Neural cell (in vitro differentiated cells): Measurements from ENCODE around the gene HOXD1. TPM values are rescaled to one million over a fixed set of nuclear protein-coding genes. Genes with fewer than 3 reads are reported as not detected.

Experiments used
- H2AFZ ChIP-seq: fragments of 200-600, 300-800 bp; sonication (generic), shearing (Covaris generic); 2 replicates; pipeline ENCODE4 v1.6.0; 2014; ENCODE audit warnings: low read depth, mild to moderate bottlenecking, antibody characterized with exemption, low read length, moderate library complexity
- H3F3A ChIP-seq: fragments of 200-600 bp; shearing (Covaris generic); 2 replicates; pipeline ENCODE4 v1.6.1; 2016; ENCODE audit warnings: mild to moderate bottlenecking, moderate library complexity, mixed read lengths, antibody characterized with exemption, low read length; ENCODE audit not compliant: insufficient read depth, poor library complexity, severe bottlenecking
- H3K27ac ChIP-seq: fragments of 200-600, 300-800 bp; sonication (generic), shearing (Covaris generic); 2 replicates; pipeline ENCODE4 v1.5.1; 2014; ENCODE audit warnings: mild to moderate bottlenecking, low read length, moderate library complexity
- H3K27me3 ChIP-seq: fragments of 300-800, 200-600 bp; sonication (generic), shearing (Covaris generic); 2 replicates; pipeline ENCODE4 v1.6.0; 2014; ENCODE audit warnings: mild to moderate bottlenecking, low read depth, low read length, moderate library complexity; ENCODE audit not compliant: insufficient read depth
- H3K36me3 ChIP-seq: fragments of 300-800, 200-600 bp; sonication (generic), shearing (Covaris generic); 2 replicates; pipeline ENCODE4 v1.5.1; 2014; ENCODE audit warnings: mild to moderate bottlenecking, antibody characterized with exemption, low read length, moderate library complexity; ENCODE audit not compliant: insufficient read depth
- H3K4me2 ChIP-seq: fragments of 300-800, 200-600 bp; sonication (generic), shearing (Covaris generic); 2 replicates; pipeline ENCODE4 v1.6.0; 2014; ENCODE audit warnings: mild to moderate bottlenecking, low read length
- H3K4me3 ChIP-seq: fragments of 300-800, 200-600 bp; sonication (generic), shearing (Covaris generic); 2 replicates; pipeline ENCODE4 v1.5.1; 2014; ENCODE audit warnings: mild to moderate bottlenecking, low read length, moderate library complexity
- H3K79me2 ChIP-seq: fragments of 200-600 bp; shearing (Covaris generic); replicated peaks from 2 replicates; pipeline ENCODE4 v1.6.0; 2014; ENCODE audit warnings: mild to moderate bottlenecking, low read length, moderate library complexity; ENCODE audit not compliant: insufficient read depth
- H3K9ac ChIP-seq: fragments of 300-800, 200-600 bp; sonication (generic), shearing (Covaris generic); 2 replicates; pipeline ENCODE4 v1.6.1; 2016; ENCODE audit warnings: mild to moderate bottlenecking, low read length, mixed read lengths
- H3K9me2 ChIP-seq: fragments of 200-600 bp; shearing (Covaris generic); 2 replicates; pipeline ENCODE4 v1.6.1; 2016; ENCODE audit warnings: mild to moderate bottlenecking, low read length, mixed read lengths; ENCODE audit not compliant: insufficient read depth
- H3K9me3 ChIP-seq: fragments of 200-600, 300-800 bp; sonication (generic), shearing (Covaris generic); 2 replicates; pipeline ENCODE4 v1.6.1; 2016; ENCODE audit warnings: mild to moderate bottlenecking, mixed run types, low read length, moderate library complexity, mixed read lengths
- H4K20me1 ChIP-seq: fragments of 200-600 bp; shearing (Covaris generic); 2 replicates; pipeline ENCODE4 v1.6.1; 2016; ENCODE audit warnings: mild to moderate bottlenecking, mixed run types; ENCODE audit not compliant: insufficient read depth
- EP300 ChIP-seq: fragments of 450-650 bp; conservative IDR thresholded peaks from 2 replicates; pipeline ENCODE4 v1.6.1; 2014; ENCODE audit warnings: antibody characterized with exemption, mild to moderate bottlenecking, moderate library complexity; ENCODE audit not compliant: poor library complexity, severe bottlenecking
- EZH2 ChIP-seq: fragments of 200-600, 300-800 bp; shearing (Covaris generic), sonication (generic); IDR thresholded peaks from 2 replicates; pipeline ENCODE4 v1.6.1; 2014; ENCODE audit warnings: antibody characterized with exemption, low read length, borderline replicate concordance, mild to moderate bottlenecking; ENCODE audit not compliant: insufficient read depth, poor library complexity, severe bottlenecking
- MXI1 ChIP-seq: fragments of 450-650 bp; conservative IDR thresholded peaks from 2 replicates; pipeline ENCODE4 v1.6.1; 2014; ENCODE audit warnings: antibody characterized with exemption, mild to moderate bottlenecking; ENCODE audit not compliant: poor library complexity, severe bottlenecking
- POLR2AphosphoS5 ChIP-seq: IDR thresholded peaks from 2 replicates; pipeline ENCODE4 v1.6.1; 2012
- RAD21 ChIP-seq: fragments of 450-650 bp; conservative IDR thresholded peaks from 2 replicates; pipeline ENCODE4 v1.6.1; 2014; ENCODE audit warnings: antibody characterized with exemption, mild to moderate bottlenecking, moderate library complexity
- SMC3 ChIP-seq: fragments of 450-650 bp; conservative IDR thresholded peaks from 2 replicates; pipeline ENCODE4 v1.6.1; 2014; ENCODE audit warnings: antibody characterized with exemption, mild to moderate bottlenecking, moderate library complexity; ENCODE audit not compliant: poor library complexity
- TAF1 ChIP-seq: IDR thresholded peaks from 2 replicates; pipeline ENCODE4 v1.6.1; 2012; ENCODE audit warnings: low read depth
- polyA plus RNA-seq: library from polyadenylated mRNA; depleted of rRNA; stranded (reverse); fragments of >200 nt; gene quantifications from 2 replicates; pipeline ENCODE4 v1.2.3, GENCODE V29; 2014
- TF ChIP-seq, protein P1 (sequence below): fragments of 450-650 bp; IDR thresholded peaks from 2 replicates; pipeline ENCODE4 v1.5.1; 2014; ENCODE audit warnings: antibody characterized with exemption, mild to moderate bottlenecking, moderate library complexity; ENCODE audit not compliant: poor library complexity, severe bottlenecking
- TF ChIP-seq, protein P2 (sequence below): IDR thresholded peaks from 2 replicates; pipeline ENCODE4 v1.6.1; 2012; ENCODE audit warnings: borderline replicate concordance

HOXD1 gene
- polyA plus RNA-seq, 1 donor from 2014 or later, result not detected

DNA sequence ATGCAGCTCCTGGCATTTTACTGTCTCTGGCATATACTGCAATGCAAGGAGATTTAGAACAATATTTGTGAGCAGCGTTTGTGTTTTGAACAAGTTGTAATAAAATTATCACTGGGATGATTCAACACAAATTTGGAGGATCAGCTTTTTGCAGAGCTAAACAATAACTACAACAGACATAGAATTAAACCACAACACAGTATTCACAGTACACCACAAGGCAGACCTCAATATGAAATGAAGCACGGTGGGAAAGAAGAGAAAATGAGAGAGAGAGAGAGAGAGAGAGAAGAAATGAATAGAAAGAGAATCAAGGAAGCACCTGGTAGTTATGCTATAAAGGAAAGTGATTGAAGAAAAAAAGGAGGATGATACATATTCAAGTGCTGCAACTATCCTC, 39.4 kb downstream of the HOXD1 start:
- no peaks in the 10 kb centered on the region for H3K9me2 ChIP-seq
- no peak overlapping the region for H3K27ac ChIP-seq
- H3K9ac ChIP-seq, result no peak overlapping the region
- no peaks in the 10 kb centered on the region for H3K36me3 ChIP-seq
- TF ChIP-seq SMC3 (no peak), EZH2 (no peak), TAF1 (no peak)
- H3K79me2 ChIP-seq, result no peaks in the 10 kb centered on the region
- H3K27me3 ChIP-seq, result no peaks in the 10 kb centered on the region
- no peak overlapping the region for H3K4me2 ChIP-seq
- no peaks in the 10 kb centered on the region for H4K20me1 ChIP-seq
- H3K9me3 ChIP-seq, result no peaks in the 10 kb centered on the region
- no peak overlapping the region for H2AFZ ChIP-seq
- H3K4me3 ChIP-seq, result no peak overlapping the region
- H3F3A ChIP-seq, result no peaks in the 10 kb centered on the region

DNA sequence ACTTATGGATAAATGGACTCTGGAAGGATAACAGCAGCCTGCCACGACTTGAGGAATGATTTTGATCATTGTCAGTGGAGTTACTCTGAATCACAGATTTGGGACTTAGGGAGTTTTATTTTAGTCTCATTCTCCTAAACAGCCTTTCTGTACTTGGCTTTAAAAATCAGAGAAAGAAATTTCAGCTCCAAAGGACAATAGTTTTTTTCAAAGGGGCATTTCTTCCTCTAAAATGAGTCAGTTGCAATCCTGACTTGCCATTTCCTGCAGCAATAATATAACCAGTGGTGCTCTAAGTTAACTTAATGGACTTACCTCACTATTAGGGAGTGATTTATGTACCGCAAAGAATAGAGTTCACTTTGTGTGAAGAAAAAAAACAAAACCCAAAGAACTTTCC, 45.7 kb downstream of the HOXD1 start:
- TF ChIP-seq EP300, result no peak
- TF ChIP-seq TAF1, result no peak
- TF ChIP-seq, protein P1, sequence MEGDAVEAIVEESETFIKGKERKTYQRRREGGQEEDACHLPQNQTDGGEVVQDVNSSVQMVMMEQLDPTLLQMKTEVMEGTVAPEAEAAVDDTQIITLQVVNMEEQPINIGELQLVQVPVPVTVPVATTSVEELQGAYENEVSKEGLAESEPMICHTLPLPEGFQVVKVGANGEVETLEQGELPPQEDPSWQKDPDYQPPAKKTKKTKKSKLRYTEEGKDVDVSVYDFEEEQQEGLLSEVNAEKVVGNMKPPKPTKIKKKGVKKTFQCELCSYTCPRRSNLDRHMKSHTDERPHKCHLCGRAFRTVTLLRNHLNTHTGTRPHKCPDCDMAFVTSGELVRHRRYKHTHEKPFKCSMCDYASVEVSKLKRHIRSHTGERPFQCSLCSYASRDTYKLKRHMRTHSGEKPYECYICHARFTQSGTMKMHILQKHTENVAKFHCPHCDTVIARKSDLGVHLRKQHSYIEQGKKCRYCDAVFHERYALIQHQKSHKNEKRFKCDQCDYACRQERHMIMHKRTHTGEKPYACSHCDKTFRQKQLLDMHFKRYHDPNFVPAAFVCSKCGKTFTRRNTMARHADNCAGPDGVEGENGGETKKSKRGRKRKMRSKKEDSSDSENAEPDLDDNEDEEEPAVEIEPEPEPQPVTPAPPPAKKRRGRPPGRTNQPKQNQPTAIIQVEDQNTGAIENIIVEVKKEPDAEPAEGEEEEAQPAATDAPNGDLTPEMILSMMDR, result no peak
- no peak for TF ChIP-seq RAD21
- no peak for TF ChIP-seq MXI1
- TF ChIP-seq POLR2AphosphoS5, result no peak
- TF ChIP-seq, protein P2, sequence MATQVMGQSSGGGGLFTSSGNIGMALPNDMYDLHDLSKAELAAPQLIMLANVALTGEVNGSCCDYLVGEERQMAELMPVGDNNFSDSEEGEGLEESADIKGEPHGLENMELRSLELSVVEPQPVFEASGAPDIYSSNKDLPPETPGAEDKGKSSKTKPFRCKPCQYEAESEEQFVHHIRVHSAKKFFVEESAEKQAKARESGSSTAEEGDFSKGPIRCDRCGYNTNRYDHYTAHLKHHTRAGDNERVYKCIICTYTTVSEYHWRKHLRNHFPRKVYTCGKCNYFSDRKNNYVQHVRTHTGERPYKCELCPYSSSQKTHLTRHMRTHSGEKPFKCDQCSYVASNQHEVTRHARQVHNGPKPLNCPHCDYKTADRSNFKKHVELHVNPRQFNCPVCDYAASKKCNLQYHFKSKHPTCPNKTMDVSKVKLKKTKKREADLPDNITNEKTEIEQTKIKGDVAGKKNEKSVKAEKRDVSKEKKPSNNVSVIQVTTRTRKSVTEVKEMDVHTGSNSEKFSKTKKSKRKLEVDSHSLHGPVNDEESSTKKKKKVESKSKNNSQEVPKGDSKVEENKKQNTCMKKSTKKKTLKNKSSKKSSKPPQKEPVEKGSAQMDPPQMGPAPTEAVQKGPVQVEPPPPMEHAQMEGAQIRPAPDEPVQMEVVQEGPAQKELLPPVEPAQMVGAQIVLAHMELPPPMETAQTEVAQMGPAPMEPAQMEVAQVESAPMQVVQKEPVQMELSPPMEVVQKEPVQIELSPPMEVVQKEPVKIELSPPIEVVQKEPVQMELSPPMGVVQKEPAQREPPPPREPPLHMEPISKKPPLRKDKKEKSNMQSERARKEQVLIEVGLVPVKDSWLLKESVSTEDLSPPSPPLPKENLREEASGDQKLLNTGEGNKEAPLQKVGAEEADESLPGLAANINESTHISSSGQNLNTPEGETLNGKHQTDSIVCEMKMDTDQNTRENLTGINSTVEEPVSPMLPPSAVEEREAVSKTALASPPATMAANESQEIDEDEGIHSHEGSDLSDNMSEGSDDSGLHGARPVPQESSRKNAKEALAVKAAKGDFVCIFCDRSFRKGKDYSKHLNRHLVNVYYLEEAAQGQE, result no peak
- no peak for TF ChIP-seq EZH2
- no peak for TF ChIP-seq SMC3
- no peak overlapping the region for H3K9ac ChIP-seq
- no peak overlapping the region for H2AFZ ChIP-seq
- H3K27me3 ChIP-seq, result no peaks in the 10 kb centered on the region
- no peaks in the 10 kb centered on the region for H3K9me2 ChIP-seq
- no peak overlapping the region for H3K4me2 ChIP-seq
- H3K27ac ChIP-seq, result no peak overlapping the region
- no peaks in the 10 kb centered on the region for H3F3A ChIP-seq
- H3K4me3 ChIP-seq, result no peak overlapping the region
- H3K79me2 ChIP-seq, result no peaks in the 10 kb centered on the region
- no peaks in the 10 kb centered on the region for H4K20me1 ChIP-seq
- H3K9me3 ChIP-seq, result no peaks in the 10 kb centered on the region
- H3K36me3 ChIP-seq, result no peaks in the 10 kb centered on the region

DNA sequence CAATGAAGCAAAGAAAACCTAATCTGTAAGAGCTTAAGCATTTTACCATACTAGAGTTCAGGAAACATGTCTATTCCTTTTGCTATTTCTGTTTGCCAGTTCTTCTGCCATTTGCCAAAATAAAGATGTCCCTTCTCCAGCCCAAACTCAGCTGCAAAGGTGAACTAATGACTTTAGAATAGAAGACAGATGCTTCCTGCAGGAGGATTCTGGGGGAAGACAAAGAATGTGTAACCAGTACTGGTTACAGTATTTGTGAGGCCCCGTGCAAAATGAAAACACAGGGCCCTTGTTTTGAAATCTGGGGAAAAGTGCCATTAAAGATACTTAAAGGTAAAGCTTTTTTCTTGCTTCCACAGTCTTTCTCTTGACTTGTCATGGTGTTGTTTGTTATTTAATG, 46.5 kb downstream of the HOXD1 start:
- Histone ChIP-seq H3K9me2 (no peaks in the 10 kb centered on the region), H3K79me2 (no peaks in the 10 kb centered on the region), H3F3A (no peaks in the 10 kb centered on the region), H3K4me2 (no peak overlapping the region), H3K36me3 (no peaks in the 10 kb centered on the region), H3K27ac (no peak overlapping the region), H2AFZ (no peak overlapping the region), H3K9ac (no peak overlapping the region), H4K20me1 (no peaks in the 10 kb centered on the region), H3K4me3 (no peak overlapping the region), H3K9me3 (no peaks in the 10 kb centered on the region), H3K27me3 (no peaks in the 10 kb centered on the region)
- TF ChIP-seq POLR2AphosphoS5 (no peak), MXI1 (no peak), RAD21 (no peak), TAF1 (no peak)
- TF ChIP-seq, protein P1, result no peak
- TF ChIP-seq, protein P2, result no peak
